DLD1 (cell line): ENCODE results near the gene ZNF135.

Experiments
- in situ Hi-C: cut with HindIII; loops from 2 replicates; pipeline ENCODE4 v1.10.0; 2017; ENCODE audit warnings: low sequenced_read_pairs

ZNF135 gene

DNA sequence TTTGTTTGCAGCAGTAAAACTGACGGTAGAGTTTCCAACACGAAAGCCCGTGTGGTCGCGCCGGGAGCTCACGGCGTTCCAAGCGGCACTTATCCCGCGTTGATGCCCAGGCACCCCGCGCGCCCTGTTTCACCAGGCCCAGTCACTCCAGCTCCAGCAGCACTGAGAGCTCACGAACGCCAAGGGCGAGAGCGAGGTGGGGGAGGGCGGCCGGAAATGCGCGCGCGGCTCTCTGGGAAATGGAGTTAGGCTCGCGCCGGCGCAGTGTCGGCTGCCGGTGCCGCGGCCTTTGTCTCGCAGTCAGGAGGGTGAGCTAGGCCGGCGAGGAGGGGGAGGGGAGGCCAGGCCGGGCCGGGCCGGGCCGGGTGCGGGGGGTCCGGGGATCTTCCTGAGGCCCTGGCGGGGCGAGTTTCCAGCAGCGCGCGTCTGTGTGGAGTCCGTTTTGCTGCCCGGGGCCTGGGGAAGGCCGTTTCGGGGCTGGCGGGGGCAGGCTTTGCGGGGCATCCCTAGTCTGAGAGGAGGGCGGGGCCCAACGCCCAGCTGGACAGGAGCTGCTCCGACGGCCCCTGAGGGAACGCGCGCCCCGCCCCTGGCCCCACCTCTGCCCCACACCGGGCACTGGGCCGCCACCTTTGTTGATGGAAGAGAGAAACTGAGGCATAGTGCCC, at the start of gene ZNF135:
ZNF135 (plus strand) TSS at position 280 of the 668 bp plus-strand sequence. CDS start 721 bp downstream, outside the sequence.
- in situ Hi-C loops: no loop called here

DNA sequence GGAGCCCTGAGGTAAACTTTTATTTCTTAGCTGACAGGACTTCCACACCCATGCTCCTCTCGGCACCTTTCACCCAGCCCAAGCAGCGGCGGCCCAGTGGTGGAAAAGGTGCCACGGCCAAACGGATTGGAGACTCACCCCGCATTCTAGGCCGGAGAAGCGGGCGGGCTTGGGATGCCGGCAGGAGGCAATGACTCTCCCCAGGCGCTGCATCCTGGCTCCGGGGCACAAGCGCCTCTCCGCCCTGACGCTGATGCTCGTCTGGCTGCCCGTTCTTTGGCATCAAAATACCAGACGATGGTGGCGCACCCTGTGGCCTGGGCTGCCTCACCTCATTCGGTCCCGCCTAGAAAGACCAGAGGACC, 49.8 kb upstream of the ZNF135 start:
- in situ Hi-C loops: no loop called here

GRCh38 chr19:58009666-58010301, 49.3 kb upstream of the ZNF135 start:
- in situ Hi-C loops: no loop called here

GRCh38 chr19:58010507-58010906, 48.6 kb upstream of the ZNF135 start:
- in situ Hi-C loops: no loop called here

DNA sequence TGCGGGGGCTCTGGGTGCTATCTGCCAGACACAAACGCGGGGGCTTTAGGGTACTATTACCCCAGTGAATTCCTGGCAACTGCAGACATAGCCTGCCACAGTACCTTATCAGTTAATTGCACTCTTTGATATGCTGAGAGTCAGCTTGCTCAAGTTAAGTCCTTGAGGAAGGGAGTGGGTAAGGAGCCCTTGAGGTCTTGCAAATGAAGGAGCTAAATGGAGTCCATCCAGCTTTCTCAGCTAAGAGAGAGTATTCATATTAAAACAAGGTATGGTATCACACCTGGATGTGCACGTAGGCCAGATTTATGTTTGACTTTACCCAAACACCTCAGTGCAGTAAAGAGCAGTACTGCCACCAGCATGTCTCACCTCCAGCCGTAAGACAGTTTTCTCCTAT, 44.9 kb upstream of the ZNF135 start:
- in situ Hi-C loops: no loop called here

GRCh38 chr19:58020129-58020528, 39.0 kb upstream of the ZNF135 start:
- in situ Hi-C loops: no loop called here

- in situ Hi-C loops: no loop called here
Observed at GRCh38 chr19:58021541-58022282, 37.4 kb upstream of the ZNF135 start.

DNA sequence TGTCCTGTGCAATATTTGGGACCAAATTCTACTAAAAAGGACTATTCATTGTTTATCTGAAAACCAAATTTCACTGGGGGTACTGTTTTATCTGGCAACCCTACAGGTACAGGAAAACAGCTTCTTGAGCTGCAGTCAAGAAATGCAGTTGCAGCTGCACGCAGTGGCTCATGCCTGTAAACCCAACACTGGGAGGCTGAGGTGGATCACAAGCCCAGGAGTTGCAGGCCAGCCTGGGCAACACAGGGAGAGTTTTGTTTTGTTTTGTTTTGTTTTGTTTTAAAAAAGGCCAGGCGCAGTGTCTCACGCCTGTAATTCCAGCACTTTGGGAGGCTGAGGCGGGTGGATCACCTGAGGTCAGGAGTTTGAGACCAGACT, 36.8 kb upstream of the ZNF135 start:
- in situ Hi-C loops: no loop called here

DNA sequence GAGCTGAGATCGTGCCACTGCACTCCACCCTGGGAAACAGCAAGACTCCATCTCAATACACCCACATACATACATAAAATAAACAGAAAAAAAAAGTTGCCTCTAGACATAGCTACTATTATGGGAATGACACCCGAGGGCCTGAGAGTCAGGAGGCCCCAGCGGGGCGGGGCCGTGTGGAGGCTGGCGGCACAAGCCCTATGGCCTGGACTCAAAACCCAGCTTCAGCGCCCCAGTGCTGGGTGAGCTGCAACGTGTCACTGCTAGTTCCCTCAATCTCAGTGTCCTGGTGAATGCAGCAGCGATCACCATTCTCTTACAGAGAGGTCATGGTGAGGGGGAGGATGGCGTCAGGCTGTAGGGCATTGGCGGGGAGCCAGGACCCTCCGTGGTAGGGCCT, 34.4 kb upstream of the ZNF135 start:
- in situ Hi-C loops: no loop called here

DNA sequence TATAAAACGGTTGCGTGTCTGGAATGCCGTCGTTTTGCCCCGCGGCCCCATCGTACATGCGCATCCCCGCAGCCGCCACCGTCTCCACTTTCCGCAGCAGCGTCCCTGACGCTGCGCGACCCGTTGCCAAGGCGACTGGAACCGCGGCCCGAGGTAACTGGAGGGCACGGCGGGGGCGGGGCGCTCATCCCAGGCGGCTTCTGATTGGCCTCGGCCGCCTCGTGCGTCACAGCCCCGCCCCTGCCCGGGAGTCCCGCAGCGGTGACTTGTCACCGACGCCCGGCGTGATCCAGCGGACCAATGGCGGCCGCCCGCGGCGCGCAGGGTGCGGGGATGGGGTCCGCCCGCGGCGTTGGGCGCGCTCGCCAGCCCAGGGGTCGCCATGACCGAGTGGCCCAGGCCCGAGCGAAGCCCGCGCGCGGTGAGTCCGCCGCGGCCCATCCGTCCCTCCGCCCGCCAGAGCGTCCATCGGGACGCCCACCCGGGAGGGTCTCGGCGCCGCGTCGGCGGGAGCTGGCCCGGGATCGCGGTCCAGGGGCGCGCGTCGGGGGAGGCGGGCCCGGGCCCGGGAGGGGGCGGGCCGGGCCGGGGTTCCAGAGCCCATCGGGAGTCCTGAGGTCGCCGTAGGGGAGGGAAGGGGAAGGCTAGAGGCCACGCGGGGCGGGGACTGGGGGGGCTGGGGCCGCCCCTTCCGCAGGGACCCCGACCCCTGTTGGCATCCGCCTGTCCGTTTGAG, 25.2 kb upstream of the ZNF135 start, which contains the start of gene ZSCAN1:
ZSCAN1 (plus strand) TSS at position 285 of the 736 bp plus-strand sequence. CDS start 3,812 bp downstream, outside the sequence.
- in situ Hi-C loops: no loop called here

DNA sequence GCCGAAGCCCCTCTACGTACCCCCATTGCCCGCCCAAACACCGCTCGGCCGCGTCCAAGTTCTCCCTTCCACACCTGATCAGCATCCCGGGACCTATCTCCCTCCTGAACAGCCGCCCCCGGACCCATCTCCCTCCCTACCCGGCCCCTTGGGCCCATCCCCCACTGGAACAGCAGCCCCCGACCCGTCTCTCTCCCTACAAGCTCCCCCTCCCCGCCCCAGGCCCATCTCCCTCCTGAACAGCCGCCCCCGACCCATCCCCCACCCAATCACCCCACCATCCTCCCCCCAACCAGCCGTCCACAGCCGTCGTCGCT, 24.6 kb upstream of the ZNF135 start:
- in situ Hi-C loops: no loop called here

- in situ Hi-C loops: no loop called here
Observed at GRCh38 chr19:58035863-58036262, 23.2 kb upstream of the ZNF135 start.

DNA sequence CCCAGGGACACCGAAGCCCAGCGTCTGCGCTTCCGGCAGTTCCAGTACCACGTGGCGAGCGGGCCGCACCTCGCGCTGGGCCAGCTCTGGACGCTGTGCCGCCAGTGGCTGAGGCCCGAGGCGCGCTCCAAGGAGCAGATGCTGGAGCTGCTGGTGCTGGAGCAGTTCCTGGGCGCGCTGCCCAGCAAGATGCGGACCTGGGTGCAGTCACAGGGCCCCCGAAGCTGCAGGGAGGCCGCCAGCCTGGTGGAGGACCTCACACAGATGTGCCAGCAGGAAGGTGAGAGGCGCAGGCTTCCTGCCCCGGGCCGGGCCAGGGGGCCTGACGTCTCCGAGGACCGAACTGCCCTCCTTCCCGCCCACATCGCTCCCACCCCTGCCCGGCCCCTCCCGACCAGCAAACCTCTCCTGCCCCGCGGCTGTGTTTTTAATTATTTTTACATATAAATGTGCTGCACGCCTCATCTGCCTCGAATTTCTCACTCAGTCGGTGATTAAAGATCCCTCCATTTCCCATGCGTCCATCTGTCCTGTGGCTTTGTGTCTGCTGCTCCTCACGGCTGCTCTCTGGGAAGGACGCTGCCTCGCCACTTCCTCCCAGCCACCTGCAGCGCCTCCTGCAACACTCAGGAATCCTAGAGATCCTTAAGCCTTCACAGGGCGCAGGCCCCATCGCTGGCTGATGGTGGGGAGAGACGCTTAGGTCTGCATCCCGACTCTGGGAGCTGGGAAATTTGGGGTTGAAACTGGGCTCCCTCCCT, 21.0 kb upstream of the ZNF135 start:
- in situ Hi-C loops: no loop called here

DNA sequence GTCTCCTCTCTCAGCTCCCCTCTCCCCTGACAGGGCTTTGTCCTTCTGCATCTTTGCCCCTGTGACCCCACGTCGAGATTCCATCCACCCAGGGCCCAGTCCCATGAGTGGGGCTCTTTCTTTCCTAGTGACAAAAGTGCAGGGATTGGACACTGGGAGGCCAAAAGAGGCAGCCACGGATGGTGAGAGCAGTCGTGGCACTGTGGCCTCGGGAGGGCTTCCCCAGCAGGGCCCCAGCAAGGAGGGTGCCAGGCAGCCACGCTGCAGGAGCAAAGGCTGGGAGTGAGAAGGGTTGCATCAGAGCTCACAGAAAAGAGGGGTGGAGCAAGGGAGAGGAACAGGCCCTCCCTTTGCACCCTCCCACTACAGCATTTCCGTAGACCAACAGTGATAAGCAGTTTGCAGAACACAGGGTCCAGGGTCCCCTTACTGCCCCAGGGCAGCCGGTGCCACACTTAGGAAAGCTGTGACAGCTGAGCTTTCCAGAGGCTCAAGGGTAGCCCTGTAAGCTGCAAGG, 20.3 kb upstream of the ZNF135 start:
- in situ Hi-C loops: no loop called here

DNA sequence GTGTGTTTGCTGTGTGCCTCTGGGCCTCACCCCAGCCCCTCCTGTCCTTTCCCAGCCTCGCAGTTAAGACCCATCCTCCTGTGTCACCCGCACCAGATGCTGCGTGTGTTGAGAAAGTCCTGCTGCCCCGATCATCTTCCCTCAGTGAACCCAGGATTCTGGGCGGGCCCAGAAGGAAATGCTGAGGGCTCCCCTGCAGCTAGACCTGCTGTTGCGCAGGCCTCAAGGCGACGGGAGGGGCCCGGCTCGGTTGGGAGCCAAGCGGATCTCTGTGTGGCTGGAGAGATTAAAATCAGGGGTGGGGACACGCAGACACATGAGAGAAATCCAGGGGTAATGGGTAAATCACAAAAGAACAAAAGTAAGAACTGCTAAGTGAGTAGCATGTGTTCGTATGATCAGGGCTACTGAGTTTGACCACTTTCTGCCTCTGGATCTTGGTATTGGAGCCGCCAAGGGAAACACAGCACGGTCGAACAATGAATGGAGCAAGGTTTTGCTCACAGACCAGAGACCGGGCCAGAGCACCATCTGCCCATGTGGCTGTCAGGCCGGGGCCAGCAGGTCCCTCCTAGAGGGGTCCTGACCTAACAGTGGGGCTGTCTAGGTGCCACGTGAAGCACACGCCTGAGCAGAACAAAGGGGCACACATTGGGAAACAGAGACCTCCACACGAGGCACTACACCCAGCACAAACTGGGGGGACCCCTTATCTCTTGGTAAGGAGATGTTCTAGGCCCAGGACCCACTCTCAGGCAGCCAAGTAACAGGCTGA, 18.1 kb upstream of the ZNF135 start:
- in situ Hi-C loops: no loop called here

GRCh38 chr19:58042495-58043340, 16.4 kb upstream of the ZNF135 start:
- in situ Hi-C loops: no loop called here

DNA sequence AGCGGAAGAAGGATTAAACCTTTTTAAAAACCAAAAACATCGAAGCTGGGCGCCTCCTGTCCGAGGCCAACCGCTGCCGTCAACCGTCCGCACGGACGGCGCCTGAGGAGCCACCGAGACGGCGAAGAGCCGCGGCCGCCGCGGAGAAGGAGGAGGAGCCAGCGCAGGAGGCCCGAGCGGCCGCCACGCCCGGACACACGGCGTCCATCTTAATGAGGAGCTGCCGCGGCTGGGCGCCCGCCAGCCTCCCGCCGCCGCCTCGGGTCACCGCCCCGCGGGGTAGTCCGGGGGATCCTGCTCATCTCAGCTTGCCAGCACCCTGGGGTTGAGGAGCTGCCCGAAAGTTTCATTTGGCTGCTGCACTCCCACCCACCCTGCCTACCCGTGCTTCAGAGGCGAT, 14.7 kb upstream of the ZNF135 start:
- in situ Hi-C loops: no loop called here

GRCh38 chr19:58044886-58045285, 14.2 kb upstream of the ZNF135 start:
- in situ Hi-C loops: no loop called here
